ENCODE results near the gene COLQ. TPM values are rescaled to one million over a fixed set of nuclear protein-coding genes. Genes with fewer than 3 reads are reported as not detected.

COLQ gene
- total RNA-seq, 1 experiment from 2014 or later, result not detected

DNA sequence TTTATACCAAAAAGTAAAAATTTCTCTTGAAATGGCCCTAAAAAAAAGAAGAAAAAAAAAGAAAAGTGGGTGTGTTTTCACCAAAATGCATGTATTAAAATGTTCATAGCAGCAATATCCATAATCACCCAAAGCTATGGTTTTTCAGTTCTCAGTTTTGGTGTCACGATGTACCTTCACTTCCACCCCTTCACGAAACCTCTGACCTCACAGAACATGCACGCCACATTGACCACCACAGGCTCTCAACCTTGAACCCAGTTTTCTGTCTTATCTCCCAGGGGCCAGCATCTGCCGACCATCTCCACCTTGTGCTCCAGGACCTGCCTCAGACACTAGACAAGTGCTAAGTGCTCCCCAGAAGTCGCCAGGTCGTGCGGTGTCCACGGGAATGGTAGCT lies 30.4 kb downstream of the COLQ start:
- BruUV-seq (replicated peaks), result no TSS peak
- H3K4me3 ChIP-seq (ENCODE audit: low read depth, low read length), result no peak overlapping the region
- ChIA-PET CTCF (no interaction called here), POLR2A (no interaction called here)
- H3K36me3 ChIP-seq (ENCODE audit: control insufficient read depth, insufficient read depth, low read length), result no peaks in the 10 kb centered on the region
- Mint-ChIP-seq H3K4me3 (ENCODE audit: unreplicated experiment) (no peak overlapping the region), H3K27me3 (ENCODE audit: insufficient read depth, unreplicated experiment) (peaks cover 3% of the 10 kb centered on the region), H3K9me3 (ENCODE audit: unreplicated experiment) (no peaks in the 10 kb centered on the region), H3K4me1 (ENCODE audit: low read depth, unreplicated experiment) (no peaks in the 10 kb centered on the region), H3K27ac (ENCODE audit: unreplicated experiment) (no peak overlapping the region), H3K36me3 (ENCODE audit: insufficient read depth, unreplicated experiment) (no peaks in the 10 kb centered on the region)
- TF ChIP-seq, protein P1, sequence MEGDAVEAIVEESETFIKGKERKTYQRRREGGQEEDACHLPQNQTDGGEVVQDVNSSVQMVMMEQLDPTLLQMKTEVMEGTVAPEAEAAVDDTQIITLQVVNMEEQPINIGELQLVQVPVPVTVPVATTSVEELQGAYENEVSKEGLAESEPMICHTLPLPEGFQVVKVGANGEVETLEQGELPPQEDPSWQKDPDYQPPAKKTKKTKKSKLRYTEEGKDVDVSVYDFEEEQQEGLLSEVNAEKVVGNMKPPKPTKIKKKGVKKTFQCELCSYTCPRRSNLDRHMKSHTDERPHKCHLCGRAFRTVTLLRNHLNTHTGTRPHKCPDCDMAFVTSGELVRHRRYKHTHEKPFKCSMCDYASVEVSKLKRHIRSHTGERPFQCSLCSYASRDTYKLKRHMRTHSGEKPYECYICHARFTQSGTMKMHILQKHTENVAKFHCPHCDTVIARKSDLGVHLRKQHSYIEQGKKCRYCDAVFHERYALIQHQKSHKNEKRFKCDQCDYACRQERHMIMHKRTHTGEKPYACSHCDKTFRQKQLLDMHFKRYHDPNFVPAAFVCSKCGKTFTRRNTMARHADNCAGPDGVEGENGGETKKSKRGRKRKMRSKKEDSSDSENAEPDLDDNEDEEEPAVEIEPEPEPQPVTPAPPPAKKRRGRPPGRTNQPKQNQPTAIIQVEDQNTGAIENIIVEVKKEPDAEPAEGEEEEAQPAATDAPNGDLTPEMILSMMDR (IDR thresholded peaks at IDR 0.05; ENCODE audit: insufficient read depth in 1 of 2, low read depth in 1 of 2, low read length in 1 of 2, severe bottlenecking in 1 of 2, unreplicated experiment in 1 of 2), result no peak
- H3K9me3 ChIP-seq, result no peaks in the 10 kb centered on the region
- no peaks in the 10 kb centered on the region for H3K4me1 ChIP-seq
- H3K27me3 ChIP-seq (replicated peaks; ENCODE audit: control insufficient read depth, insufficient read depth, low read length), result no peaks in the 10 kb centered on the region
- no peak for DNase-seq
- intact Hi-C loops (cut with micrococcal nuclease; ENCODE audit: unreplicated experiment), result no loop called here

DNA sequence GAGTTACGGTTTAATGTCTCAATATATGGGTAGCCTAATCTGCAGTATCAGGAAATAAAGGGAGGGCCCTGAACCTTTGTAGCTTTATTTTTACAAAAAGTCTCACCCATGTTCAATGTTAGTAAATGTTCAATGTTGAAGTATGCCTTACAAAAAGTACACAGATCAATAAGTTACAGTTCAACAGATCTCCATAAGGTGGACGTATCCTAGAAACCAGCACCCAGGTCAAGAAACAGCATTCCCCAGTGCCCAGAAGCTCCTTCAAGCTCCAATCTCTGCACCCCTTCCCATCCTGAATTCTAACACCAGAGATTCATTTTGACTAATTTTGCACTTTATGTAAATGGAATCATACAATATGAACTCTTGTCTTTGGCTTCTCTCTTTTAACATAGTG lies 31.3 kb downstream of the COLQ start:
- no peaks in the 10 kb centered on the region for H3K36me3 ChIP-seq (ENCODE audit: control insufficient read depth, insufficient read depth, low read length)
- POLR2A ChIA-PET, result no interaction called here
- Mint-ChIP-seq H3K4me3 (ENCODE audit: unreplicated experiment) (no peak overlapping the region), H3K36me3 (ENCODE audit: insufficient read depth, unreplicated experiment) (no peaks in the 10 kb centered on the region), H3K9me3 (ENCODE audit: unreplicated experiment) (no peaks in the 10 kb centered on the region), H3K27me3 (ENCODE audit: insufficient read depth, unreplicated experiment) (peaks cover 3% of the 10 kb centered on the region), H3K27ac (ENCODE audit: unreplicated experiment) (no peak overlapping the region), H3K4me1 (ENCODE audit: low read depth, unreplicated experiment) (no peaks in the 10 kb centered on the region)
- no TSS peak for BruUV-seq (replicated peaks)
- TF ChIP-seq, protein P1 (IDR thresholded peaks at IDR 0.05; ENCODE audit: insufficient read depth in 1 of 2, low read depth in 1 of 2, low read length in 1 of 2, severe bottlenecking in 1 of 2, unreplicated experiment in 1 of 2), result no peak
- intact Hi-C loops (cut with micrococcal nuclease; ENCODE audit: unreplicated experiment), result no loop called here
- H3K27me3 ChIP-seq (replicated peaks; ENCODE audit: control insufficient read depth, insufficient read depth, low read length), result no peaks in the 10 kb centered on the region
- CTCF ChIA-PET, result no interaction called here
- H3K4me1 ChIP-seq, result no peaks in the 10 kb centered on the region
- no peak overlapping the region for H3K4me3 ChIP-seq (ENCODE audit: low read depth, low read length)
- no peaks in the 10 kb centered on the region for H3K9me3 ChIP-seq
- no peak for DNase-seq

DNA sequence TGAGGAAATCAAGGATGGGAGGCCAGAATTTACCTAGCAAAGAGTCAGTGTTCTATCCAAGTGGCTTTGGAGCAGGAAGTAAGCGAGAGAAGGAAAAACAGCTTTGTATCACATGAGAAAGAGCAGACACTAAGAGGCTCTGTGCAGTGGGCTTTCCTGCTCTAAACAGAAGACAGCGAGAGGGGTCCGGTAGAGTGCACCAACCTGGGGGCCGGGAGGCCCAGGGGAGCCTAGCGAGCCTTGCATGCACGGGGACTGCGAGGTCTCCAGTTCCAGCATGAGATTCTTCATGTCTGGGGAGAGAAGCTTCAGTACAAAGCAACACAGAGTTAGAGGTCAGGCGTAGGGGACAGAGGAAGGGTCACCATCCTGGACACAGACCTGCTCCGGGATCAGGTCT lies 33.5 kb downstream of the COLQ start:
- H3K36me3 ChIP-seq (ENCODE audit: control insufficient read depth, insufficient read depth, low read length), result no peaks in the 10 kb centered on the region
- no peaks in the 10 kb centered on the region for H3K27me3 ChIP-seq (replicated peaks; ENCODE audit: control insufficient read depth, insufficient read depth, low read length)
- POLR2A ChIA-PET, result no interaction called here
- H3K4me3 ChIP-seq (ENCODE audit: low read depth, low read length), result no peak overlapping the region
- H3K4me1 Mint-ChIP-seq (ENCODE audit: low read depth, unreplicated experiment), result no peaks in the 10 kb centered on the region
- peaks cover 9% of the 10 kb centered on the region for H3K27me3 Mint-ChIP-seq (ENCODE audit: insufficient read depth, unreplicated experiment)
- H3K9me3 Mint-ChIP-seq (ENCODE audit: unreplicated experiment), result no peaks in the 10 kb centered on the region
- no peak overlapping the region for H3K4me3 Mint-ChIP-seq (ENCODE audit: unreplicated experiment)
- TF ChIP-seq, protein P1 (IDR thresholded peaks at IDR 0.05; ENCODE audit: insufficient read depth in 1 of 2, low read depth in 1 of 2, low read length in 1 of 2, severe bottlenecking in 1 of 2, unreplicated experiment in 1 of 2), result no peak
- intact Hi-C loops (cut with micrococcal nuclease; ENCODE audit: unreplicated experiment), result no loop called here
- H3K27ac Mint-ChIP-seq (ENCODE audit: unreplicated experiment), result no peak overlapping the region
- DNase-seq, result no peak
- no peaks in the 10 kb centered on the region for H3K9me3 ChIP-seq
- no TSS peak for BruUV-seq (replicated peaks)
- no peaks in the 10 kb centered on the region for H3K4me1 ChIP-seq
- no peaks in the 10 kb centered on the region for H3K36me3 Mint-ChIP-seq (ENCODE audit: insufficient read depth, unreplicated experiment)
- CTCF ChIA-PET, result no interaction called here
